Hematopoietic multipotent progenitor cell treated with erythropoietin and hydrocortisone succinate and interleukin-3 and kit ligand, for 15 days (in vitro differentiated cells): ENCODE measurements around the gene SPRED3.
A peak's percentile ranks its signal among the peaks of the same experiment; 100 is the strongest.
"Not testable (repeated sequence)": the region's sequence is repeated elsewhere in the genome, so short reads cannot be mapped to it uniquely, and the experiment has no call there.

Experiments used
- DNase-seq: peaks from one replicate; pipeline ENCODE4 v3.0.0-alpha.2; 2015; ENCODE audit warnings: low spot score

The SPRED3 gene

DNA sequence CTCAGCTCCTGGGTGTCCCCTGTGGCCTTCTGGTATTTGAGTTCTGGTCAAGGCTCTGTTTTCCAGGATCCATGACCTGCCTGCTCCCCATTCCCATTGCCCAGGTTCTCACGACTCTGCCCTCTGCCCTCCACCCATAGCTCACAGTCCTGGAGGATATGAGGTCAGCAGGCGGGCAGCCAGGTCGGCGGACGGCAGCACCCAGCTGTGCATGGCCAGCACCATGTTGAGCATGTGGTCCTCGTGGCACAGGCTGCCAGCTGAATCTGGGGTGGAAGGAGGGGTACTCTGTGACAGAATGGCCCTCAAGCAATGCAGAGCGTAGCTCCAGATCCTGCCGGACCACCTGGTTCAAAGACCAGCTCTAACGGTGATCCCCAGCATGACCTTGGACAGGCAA, 32.4 kb downstream of the SPRED3 start:
- no peak for DNase-seq

DNA sequence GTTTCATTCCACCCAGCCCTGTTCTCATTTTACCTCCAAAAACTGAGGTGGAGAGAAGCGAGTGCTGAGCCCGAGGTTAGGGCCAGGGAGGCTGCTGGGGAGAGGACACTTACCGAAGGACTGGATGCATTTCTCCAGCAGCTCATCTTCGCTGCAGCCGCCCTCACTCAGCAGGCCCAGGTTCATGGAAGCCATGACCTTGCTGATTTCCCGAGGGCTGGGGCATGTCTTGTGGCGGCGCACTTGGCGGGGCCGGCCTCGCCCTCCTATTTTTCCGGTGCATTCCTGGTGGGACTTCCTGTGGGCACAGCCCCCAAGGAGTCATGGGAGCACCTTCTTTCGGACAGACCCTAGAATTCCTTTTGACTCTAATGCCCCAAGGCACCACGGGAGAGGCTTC, 33.4 kb downstream of the SPRED3 start:
- DNase-seq = no peak

DNA sequence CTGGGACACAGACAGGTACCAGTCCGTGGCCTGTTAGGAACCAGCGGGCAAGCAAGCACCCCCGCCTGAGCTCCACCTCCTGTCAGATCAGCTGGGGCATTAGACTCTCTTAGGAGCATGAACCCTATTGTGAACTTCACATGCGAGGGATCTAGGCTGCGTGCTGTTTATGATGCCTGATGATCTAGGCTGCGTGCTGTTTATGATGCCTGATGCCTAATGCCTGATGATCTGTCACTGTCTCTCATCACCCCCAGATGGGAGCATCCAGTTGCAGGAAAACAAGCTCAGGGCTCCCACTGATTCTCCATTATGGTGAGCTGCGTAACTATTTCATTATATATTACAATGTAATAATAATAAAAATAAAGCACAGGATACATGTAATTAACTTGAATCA, 33.9 kb downstream of the SPRED3 start:
- DNase-seq = no peak

DNA sequence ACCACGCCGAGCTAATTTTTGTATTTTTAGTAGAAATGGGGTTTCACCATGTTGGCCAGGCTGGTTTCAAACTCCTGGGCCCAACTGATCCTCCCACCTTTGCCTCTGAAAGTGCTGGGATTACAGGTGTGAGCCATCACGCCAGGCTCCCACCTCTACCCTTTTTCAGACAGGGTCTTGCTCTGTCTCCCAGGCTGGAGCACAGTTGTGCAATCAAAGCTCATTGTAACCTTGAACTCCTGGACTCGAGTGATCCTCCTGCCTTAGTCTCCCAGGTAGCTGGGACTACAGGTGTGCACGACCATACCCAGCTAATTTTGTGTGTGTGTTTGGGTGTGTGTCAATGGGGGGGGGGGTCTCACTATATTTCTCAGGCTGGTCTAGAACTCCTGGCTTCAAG, 35.8 kb downstream of the SPRED3 start:
- no peak for DNase-seq

DNA sequence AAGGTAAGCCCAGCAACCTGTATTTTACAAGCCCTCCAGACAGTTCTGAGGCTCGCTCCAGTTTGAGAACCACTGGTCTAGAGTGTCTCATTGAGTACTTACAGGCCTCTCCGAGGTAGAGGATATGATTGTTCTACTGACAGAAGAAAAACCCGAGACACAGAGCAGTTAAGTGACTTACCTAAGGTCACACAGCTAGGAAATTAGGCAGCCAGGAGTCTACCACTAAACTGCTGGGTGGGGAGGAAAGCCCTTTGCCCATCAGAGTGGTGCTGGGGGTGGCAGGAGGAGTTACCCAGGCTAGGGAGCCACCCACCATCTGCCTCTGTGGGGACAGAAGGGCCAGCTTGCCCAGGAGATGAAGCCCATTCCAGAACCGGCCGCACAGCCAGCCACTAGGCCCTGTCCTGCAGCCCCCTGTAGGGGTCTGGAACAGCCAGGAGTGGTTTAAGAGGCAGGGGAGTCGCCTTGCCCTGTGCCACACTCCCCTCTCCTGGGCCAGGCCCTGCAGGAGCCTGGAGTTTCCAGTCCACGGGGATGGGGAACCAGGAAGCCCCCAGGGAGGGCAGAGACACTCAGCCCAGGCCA, 36.8 kb downstream of the SPRED3 start:
- DNase-seq = no peak

DNA sequence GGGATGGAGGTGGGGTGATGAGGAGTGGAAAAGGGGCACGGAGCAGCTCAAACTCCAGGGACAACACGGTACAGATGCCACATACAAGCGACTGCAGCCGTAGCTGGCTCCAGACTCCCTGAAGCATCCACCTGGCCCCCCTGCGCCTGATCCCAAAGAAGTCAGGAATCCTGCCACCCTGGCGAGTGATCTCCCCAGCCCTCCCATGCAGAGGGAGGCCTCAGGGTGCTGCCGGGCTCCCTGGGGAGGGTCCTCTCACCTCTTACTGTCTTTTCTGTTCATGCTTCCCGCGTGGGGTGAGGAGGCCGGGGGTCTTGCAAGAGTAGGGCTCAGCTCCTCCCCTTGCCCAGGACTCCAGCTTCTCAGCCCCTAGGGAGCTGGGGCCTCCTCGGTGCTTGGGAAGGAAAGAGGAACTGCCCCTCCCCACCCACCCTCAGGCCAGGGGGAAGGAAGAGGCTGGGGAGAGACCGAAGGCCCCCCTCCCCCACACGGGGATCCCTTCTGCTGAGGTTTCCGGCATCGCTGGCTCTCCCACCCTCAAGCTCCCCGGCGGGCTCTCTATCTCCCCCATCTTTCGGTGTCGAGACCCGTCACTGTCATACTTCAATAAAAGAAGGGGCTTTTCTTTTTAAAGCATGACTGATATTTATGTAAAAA, 37.4 kb downstream of the SPRED3 start, which contains the start of gene RASGRP4:
Gene RASGRP4 (minus strand): TSS at position 410 of the 657 bp plus-strand sequence. CDS start 128 bp downstream, at position 282.
- no peak for DNase-seq

DNA sequence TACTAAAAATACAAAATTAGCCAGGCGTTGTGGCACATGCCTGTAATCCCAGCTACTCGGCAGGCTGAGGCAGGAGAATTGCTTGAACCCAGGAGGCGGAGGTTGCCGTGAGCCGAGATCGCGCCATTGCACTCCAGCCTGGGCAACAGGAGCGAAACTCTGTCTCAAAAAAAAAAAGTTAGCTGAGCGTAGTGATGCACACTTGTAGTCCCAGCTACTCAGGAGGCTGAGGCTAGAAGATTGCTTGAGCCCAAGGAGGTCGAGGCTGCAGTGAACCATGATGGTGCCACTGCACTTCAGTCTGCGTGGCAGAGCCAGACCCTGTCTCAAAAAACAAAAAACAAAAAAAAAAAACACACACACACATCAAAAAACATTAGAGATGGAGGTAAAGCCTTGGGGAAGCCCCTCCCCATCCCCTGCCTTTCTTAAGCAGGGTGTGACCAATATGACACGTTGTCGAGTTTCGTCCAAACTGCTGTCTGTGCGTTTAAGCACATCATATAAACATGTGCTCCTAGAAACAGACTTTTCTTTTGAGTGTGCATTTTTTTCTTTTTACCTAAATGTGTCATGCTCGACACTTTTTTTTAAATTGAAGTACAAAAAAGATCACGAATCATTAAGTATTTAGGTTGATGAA, 38.7 kb downstream of the SPRED3 start:
- not testable (repeated sequence) for DNase-seq

DNA sequence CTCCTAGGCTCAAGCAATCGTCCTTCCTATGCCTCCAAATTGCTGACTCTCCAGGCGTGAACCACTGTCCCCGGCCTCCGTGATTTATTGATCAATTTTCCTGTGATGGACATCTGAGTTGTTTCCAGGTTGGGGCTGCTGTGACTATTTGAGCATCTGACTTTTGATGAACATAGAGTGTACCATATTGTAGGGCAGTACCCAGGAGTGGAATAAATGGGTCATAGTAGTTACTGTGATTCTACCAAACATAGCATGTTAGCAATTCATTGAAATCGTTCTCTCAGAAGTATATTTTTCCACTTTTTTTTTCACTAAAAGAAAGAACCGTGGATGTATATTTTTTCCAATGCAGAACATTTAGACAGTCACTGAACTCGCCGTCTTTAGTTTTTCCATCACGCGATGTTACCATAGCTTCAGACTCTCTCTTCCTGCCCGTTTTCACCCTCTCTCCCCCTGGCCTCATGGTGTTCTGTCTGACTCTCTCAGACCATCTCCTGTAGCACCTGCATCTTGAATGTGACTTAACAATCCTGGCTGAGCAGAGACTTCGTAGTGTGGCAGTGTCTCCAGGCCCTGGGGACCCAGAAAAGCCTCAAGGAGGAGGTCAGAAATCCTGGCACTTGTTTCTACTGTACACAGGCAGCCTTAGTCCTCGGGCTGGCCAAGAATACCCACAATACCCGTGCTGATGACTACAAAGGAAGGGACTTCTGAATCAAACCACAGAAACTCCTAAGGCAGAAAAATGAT, 40.7 kb downstream of the SPRED3 start:
- DNase-seq = no peak

DNA sequence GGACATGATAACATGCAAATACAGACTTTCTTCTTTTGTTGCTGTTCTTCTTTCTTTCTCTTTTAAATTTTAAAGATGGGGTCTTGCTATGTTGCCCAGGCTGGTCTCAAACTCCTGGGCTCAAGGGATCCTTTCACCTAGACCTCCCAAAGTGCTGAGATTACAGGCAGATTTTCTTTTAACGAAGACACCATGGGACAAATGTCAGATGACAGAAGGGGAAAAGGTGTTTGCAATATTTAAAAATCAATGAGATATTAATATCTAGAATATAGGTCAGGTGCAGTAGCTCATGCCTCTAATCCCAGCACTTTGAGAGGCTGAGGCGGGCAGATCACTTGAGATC, 41.3 kb downstream of the SPRED3 start:
- no peak for DNase-seq

DNA sequence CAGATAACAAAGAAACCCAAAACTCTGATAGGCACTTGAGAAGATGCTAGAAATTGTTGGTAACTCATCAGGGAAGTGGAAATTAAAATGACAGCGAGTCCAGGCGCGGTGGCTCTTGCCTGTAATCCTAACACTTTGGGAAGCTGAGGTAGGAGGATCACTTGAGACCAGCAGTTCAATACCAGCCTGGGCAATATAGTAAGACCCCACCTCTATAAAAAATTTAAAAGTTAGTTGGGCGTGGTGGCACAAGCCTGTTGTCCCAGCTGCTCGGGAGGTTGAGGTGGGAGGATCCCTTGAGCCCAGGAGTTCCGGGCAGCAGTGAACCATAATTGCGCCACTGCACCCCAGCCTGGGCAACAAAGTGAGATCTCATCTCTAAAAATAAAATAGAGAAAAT, 42.4 kb downstream of the SPRED3 start:
- no peak for DNase-seq

DNA sequence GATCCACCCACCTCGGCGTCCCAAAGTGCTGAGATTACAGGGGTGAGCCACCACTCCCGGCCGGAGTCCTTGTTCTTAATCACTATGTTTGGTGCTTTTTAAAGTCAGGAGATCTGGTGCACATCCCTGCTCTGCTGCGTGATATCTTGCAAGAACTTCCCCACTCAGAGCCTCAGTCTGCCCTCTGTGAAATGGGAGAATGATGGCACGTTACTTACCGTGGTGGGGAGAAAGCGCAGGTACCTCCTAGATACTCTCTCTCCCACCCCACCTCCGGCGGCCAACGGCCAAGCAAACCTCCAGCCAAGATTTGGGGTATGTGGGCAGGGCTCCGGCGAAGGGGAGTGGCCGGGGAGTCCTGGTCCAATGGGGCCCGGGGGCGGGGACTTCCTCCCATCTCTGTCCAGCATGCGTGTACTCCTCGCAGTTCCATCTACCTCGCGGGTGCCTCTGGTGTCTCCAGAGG, 44.8 kb downstream of the SPRED3 start, which contains the start of gene RYR1:
Gene RYR1 (plus strand): TSS at position 424 of the 466 bp plus-strand sequence. CDS start 139 bp downstream, outside the sequence.
- peak; percentile 7 for DNase-seq

DNA sequence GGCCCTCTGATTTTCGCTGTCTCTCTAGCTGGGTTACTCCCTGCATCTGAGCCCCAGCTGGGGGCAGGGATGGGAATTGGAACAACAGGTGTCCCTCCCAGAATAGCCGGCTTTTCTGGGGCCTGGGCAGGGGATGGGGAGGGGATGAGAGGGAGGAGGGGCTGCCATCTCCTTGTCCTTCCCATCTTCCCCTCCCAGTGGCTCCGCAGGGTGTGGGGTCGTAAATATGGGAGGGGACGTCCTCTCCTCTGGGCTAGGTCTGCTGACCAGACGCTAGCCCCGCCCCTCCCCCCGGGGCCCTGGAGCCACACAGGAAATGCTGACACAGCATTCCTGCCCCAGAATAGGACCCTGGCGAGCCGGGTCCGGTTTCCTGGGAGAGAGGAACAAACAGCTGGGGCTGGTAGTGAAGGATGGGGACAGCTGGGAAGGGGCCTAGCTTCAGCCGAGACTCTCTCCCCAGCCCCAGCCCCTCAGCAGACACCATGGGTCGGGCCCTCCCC, 46.1 kb downstream of the SPRED3 start:
- DNase-seq = no peak

DNA sequence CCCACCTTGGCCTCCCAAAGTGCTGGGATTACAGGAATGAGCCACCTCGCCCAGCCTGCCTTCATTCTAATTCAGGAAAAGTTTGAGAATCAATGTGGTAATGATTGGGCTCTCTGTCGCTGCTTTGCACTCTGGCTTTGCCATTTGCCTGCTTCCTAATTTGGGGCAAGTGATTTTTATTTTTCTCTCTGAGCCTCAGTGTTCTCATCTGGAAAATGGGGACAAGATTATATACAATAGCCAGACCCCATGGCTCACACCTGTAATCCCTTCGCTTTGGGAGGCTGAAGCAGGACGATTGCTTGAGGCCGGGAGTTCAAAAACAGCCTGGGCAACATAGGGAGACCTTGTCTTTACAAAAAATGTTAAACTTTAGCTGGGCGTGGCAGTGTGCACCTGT, 48.8 kb downstream of the SPRED3 start:
- DNase-seq = no peak

DNA sequence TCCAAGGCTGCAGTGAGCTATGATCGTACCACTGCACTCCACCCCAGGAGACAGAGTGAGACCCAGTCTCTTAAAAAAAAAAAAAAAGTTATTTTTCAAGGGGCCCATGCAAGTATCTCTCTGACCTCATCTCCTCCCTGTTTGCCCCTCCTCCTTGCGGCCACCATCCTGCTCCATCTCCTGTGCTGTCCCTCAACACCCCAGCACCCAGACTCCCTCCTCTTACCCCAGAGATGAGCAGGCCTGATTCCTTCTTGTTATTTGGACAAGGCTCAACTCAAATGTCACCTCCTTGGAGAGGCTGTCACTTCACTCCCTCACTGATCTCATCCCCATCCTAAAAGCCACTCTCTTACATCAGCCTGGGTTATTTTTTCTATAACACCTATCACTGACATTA, 49.4 kb downstream of the SPRED3 start:
- DNase-seq = no peak

DNA sequence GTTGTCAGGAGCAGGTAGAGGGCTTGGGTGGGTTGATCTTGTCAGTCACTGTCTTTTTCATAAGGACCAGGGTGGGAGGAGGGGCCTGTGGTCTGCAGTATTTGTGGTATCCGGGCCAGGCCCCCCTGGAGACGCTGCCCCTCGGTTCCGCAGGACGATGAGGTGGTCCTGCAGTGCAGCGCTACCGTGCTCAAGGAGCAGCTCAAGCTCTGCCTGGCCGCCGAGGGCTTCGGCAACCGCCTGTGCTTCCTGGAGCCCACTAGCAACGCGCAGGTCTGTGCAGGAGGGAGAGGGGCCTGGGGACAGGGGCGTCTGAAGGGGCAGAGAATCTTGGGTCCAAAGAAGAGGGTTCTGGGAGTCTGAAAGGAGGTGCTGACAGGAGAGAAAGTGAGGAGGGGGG, 52.1 kb downstream of the SPRED3 start:
- no peak for DNase-seq

DNA sequence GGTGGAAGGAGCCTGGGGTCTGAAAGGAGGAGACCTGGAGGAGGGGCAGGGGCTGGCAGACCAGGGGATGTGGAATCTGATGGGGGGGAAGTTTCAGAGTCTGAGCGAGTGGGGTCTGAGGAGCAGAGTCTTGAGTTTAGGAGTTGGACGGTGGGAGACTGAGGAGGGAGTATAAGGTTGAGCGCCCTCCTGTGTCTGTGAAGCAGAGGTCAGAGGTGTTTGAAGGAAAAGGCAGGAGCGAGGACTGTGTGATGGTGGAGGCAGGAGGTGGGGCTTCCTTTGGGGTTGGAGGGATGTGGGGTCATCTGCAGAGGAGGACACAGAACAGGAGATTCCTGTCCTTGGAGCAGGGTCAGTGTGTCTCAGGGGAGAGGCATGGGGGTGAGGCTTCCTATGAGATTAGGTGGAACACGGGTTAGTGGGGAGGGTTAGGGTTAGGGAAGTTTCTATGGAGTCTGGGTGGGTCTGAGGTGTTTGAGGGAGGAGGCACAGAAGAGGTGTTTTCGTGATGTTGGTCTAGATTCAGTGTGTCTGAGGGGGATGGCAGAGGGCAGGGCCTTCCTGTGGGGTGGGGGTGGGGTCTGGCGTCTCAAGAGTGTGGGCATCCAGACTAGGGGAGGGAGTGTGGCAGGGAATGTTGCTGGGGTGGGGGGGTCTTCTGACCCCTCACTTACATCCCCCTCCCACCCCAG, 53.3 kb downstream of the SPRED3 start:
- no peak for DNase-seq

DNA sequence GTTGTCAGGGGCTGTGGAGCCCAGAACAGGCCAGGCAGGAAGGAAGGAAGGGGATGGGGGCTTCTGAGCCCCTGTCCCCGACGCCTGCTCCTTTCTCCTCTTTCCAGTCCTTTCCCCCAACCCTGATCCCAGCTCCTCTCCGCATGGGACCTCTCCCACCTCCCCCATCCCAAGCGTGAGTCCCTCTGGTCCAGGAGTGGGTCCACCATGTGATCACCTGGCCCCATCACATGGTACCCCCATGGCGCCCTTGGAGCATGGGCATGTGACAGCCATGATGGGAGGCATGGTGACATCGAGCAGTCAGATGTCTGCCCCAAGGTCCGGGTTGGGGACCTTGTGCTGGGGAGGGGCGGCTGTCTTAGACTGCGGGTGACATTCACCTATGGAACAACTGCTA, 54.2 kb downstream of the SPRED3 start:
- no peak for DNase-seq

DNA sequence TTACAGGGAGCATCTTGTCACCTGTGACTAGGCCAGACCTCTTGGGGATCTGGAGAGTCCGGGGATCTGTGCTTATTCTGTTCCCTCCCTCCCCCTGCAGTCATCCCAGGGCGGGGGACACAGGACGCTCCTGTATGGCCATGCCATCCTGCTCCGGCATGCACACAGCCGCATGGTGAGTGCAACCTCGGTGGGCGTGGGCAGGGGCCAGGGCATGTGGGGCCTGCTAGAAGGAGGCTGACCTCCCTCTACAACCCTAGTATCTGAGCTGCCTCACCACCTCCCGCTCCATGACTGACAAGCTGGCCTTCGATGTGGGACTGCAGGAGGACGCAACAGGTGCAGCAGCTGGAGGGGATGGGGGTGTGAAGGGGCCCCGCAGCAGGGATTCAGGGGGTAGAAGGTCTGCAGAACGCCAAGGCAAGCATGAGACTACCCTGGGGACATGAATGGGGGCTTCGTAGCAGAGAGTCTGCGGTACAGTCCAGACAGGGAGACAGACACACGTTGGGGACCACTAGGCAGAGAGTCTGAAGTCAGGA, 55.0 kb downstream of the SPRED3 start:
- no peak for DNase-seq

DNA sequence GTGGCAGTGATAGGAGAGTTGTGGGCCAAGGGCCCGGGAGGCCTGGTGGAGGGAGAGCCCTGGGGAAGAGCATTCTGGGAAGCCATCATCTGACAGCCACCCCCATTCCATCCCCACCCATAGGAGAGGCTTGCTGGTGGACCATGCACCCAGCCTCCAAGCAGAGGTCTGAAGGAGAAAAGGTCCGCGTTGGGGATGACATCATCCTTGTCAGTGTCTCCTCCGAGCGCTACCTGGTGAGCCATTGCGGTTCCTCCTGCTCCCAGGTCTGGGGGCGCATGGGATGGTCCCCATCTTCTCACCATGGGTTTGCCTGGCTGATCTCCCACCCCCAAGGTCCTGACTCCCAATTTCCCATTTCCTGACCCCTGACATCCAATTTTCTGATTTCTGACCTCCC, 55.5 kb downstream of the SPRED3 start:
- no peak for DNase-seq

DNA sequence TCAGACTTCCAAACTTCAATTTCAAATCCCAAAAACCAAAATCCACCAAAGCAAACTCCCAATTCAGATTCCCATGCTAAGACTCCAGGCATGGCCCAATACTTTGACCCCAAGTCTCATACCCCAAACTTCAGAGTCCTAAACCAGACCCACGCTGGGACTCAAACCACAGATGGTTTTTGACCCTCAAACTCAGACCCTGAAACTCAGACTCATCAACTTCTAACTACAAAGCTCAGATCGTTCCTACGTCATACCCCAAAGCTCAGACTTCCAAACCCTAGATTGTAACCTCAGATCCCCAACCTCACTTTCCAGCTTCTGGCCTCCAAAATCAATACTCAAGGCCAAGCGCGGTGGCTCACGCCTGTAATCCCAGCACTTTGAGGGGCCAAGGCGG, 56.9 kb downstream of the SPRED3 start:
- DNase-seq = no peak

DNA sequence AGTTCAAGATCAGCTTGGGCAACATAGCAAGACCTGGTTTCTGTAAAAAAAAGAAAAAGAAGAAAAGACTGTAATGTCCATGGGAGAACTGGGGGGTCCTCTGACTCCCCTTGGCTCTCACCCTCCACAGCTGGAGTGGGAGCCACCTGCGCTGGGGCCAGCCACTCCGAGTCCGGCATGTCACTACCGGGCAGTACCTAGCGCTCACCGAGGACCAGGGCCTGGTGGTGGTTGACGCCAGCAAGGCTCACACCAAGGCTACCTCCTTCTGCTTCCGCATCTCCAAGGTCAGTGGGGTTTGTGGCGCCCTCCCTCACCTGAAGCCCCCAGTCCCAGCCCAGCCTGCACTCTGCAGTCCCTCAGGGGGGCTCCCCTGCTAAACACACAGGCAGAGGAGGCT, 59.7 kb downstream of the SPRED3 start:
- no peak for DNase-seq
